Osteoblast (primary cell): ENCODE results near the gene GRM1. TPM values are rescaled to one million over a fixed set of nuclear protein-coding genes. Genes with fewer than 3 reads are reported as not detected.
A peak's percentile ranks its signal among the peaks of the same experiment; 100 is the strongest.

Source experiments
- DNase-seq: peaks from one replicate; pipeline ENCODE4 v3.0.0; 2011; ENCODE audit warnings: low spot score, mixed read lengths; ENCODE audit not compliant: insufficient read length; ENCODE audit errors: missing footprints
- H2AFZ ChIP-seq: 2 replicates; pipeline ENCODE4 v1.6.0; 2011; ENCODE audit warnings: mild to moderate bottlenecking, low read length
- H3K27ac ChIP-seq: 2 replicates; pipeline ENCODE4 v1.5.1; 2011; ENCODE audit warnings: mild to moderate bottlenecking, low read depth, low read length, moderate library complexity
- H3K27me3 ChIP-seq: 2 replicates; pipeline ENCODE4 v1.6.0; 2012; ENCODE audit warnings: mild to moderate bottlenecking, control low read depth, inconsistent platforms, low read length, moderate library complexity; ENCODE audit not compliant: insufficient read depth
- H3K36me3 ChIP-seq: 2 replicates; pipeline ENCODE4 v1.5.1; 2011; ENCODE audit warnings: mild to moderate bottlenecking, low read length, control low read depth, moderate library complexity; ENCODE audit not compliant: insufficient read depth
- H3K4me1 ChIP-seq: 2 replicates; pipeline ENCODE4 v1.5.1; 2011; ENCODE audit warnings: mild to moderate bottlenecking, low read length, control low read depth, moderate library complexity; ENCODE audit not compliant: insufficient read depth
- H3K4me2 ChIP-seq: 2 replicates; pipeline ENCODE4 v1.6.0; 2011; ENCODE audit warnings: mild to moderate bottlenecking, low read length; ENCODE audit not compliant: insufficient read depth
- H3K4me3 ChIP-seq: fragments of 200-600 bp; sonication (generic); 3 replicates; pipeline ENCODE4 v1.5.1; 2012; ENCODE audit warnings: mild to moderate bottlenecking, low read length, inconsistent platforms; ENCODE audit not compliant: insufficient read depth
- H3K79me2 ChIP-seq: 2 replicates; pipeline ENCODE4 v1.6.0; 2012; ENCODE audit warnings: mild to moderate bottlenecking, low read length, control low read depth, inconsistent platforms; ENCODE audit not compliant: insufficient read depth
- H3K9me3 ChIP-seq: 2 replicates; pipeline ENCODE4 v1.5.1; 2011; ENCODE audit warnings: low read depth, low read length, control low read depth
- H4K20me1 ChIP-seq: 2 replicates; pipeline ENCODE4 v1.6.0; 2012; ENCODE audit warnings: mild to moderate bottlenecking, low read length, control low read depth; ENCODE audit not compliant: insufficient read depth
- total RNA-seq: library from RNA; depleted of rRNA; stranded (reverse); fragments of >200 nt; gene quantifications from 2 replicates; pipeline ENCODE4 v1.2.3, GENCODE V29; 2012
- TF ChIP-seq, protein P1 (sequence below): IDR thresholded peaks from 2 replicates; pipeline ENCODE4 v1.5.1; 2011; ENCODE audit warnings: mild to moderate bottlenecking, low read depth, low read length, moderate library complexity; ENCODE audit errors: extremely low read depth

Gene GRM1
- total RNA-seq, 1 donor = under 0.01 TPM

DNA sequence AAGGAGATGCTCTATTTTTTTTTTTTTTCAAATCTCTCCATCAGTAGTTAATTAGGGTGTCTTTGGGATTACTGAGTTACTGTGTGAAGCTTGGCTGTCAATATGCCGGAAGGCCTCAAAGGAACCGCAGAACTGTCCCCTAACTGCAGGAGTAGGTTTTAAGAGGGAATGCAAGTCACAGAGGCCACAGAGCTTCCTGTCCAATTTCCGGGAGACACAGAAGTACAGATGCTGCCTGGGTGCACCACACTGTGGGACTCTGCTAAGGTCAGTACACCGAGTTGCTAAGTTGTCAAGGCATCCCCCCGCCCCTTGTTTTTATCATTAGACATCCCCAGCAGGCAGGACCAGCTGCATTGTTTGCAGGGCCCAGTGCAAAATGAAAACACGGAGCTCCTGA is 394.6 kb downstream of the GRM1 start:
- H2AFZ ChIP-seq = no peak overlapping the region
- no peak overlapping the region for H3K27ac ChIP-seq
- H4K20me1 ChIP-seq = no peaks in the 10 kb centered on the region
- no peak overlapping the region for H3K4me2 ChIP-seq
- H3K4me3 ChIP-seq = no peak overlapping the region
- no peaks in the 10 kb centered on the region for H3K4me1 ChIP-seq
- DNase-seq = no peak
- no peaks in the 10 kb centered on the region for H3K9me3 ChIP-seq
- H3K36me3 ChIP-seq = no peaks in the 10 kb centered on the region
- no peaks in the 10 kb centered on the region for H3K27me3 ChIP-seq
- no peaks in the 10 kb centered on the region for H3K79me2 ChIP-seq
- TF ChIP-seq, protein P1, sequence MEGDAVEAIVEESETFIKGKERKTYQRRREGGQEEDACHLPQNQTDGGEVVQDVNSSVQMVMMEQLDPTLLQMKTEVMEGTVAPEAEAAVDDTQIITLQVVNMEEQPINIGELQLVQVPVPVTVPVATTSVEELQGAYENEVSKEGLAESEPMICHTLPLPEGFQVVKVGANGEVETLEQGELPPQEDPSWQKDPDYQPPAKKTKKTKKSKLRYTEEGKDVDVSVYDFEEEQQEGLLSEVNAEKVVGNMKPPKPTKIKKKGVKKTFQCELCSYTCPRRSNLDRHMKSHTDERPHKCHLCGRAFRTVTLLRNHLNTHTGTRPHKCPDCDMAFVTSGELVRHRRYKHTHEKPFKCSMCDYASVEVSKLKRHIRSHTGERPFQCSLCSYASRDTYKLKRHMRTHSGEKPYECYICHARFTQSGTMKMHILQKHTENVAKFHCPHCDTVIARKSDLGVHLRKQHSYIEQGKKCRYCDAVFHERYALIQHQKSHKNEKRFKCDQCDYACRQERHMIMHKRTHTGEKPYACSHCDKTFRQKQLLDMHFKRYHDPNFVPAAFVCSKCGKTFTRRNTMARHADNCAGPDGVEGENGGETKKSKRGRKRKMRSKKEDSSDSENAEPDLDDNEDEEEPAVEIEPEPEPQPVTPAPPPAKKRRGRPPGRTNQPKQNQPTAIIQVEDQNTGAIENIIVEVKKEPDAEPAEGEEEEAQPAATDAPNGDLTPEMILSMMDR = no peak

DNA sequence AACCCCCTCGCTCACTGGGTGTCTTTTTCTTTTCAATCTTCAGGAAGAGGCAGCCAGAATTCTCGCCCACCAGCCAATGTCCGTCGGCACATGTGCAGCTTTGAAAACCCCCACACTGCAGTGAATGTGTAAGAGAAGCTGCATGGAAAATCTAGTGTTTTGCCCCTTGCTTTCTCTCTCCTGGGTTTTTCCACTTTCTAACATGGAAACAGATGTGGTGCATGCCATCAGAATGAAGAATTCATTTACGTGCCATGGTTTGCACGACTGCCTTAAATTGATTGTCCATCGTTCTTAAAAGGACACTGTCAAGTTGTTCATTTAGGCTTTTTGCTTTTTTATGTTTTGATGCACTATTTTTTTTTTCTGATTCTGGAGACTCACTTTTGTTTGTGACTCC is 397.7 kb downstream of the GRM1 start:
- H3K27me3 ChIP-seq = no peaks in the 10 kb centered on the region
- no peak overlapping the region for H2AFZ ChIP-seq
- no peak overlapping the region for H3K4me3 ChIP-seq
- DNase-seq = no peak
- no peaks in the 10 kb centered on the region for H3K36me3 ChIP-seq
- no peak overlapping the region for H3K27ac ChIP-seq
- no peak overlapping the region for H3K4me2 ChIP-seq
- H3K79me2 ChIP-seq = no peaks in the 10 kb centered on the region
- H4K20me1 ChIP-seq = no peaks in the 10 kb centered on the region
- H3K9me3 ChIP-seq = no peaks in the 10 kb centered on the region
- TF ChIP-seq, protein P1 = no peak
- no peaks in the 10 kb centered on the region for H3K4me1 ChIP-seq

DNA sequence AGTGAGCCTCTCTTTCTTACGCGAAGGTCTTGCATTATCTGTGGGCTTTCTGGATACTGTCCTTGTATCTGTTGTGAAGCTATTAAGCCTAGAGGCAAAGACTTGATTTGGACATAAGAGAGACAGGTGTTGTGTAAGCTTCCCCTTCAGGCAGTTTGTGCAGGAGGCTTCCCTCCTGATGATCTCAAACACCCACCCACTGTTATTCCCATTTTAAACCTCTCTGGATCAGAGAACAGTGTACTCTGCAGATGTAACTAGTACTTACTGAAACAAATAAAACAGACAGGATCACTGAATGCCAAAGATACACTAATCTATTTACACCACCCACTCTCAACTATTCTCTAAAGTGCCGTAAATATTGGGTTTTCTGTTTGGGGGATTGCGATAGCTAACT is 401.0 kb downstream of the GRM1 start:
- no peak for DNase-seq
- no peak overlapping the region for H3K27ac ChIP-seq
- no peak overlapping the region for H3K4me2 ChIP-seq
- H3K4me3 ChIP-seq = no peak overlapping the region
- H3K36me3 ChIP-seq = no peaks in the 10 kb centered on the region
- H3K9me3 ChIP-seq = no peaks in the 10 kb centered on the region
- H3K4me1 ChIP-seq = no peaks in the 10 kb centered on the region
- H2AFZ ChIP-seq = no peak overlapping the region
- no peaks in the 10 kb centered on the region for H4K20me1 ChIP-seq
- H3K27me3 ChIP-seq = no peaks in the 10 kb centered on the region
- no peaks in the 10 kb centered on the region for H3K79me2 ChIP-seq
- TF ChIP-seq, protein P1 = no peak

DNA sequence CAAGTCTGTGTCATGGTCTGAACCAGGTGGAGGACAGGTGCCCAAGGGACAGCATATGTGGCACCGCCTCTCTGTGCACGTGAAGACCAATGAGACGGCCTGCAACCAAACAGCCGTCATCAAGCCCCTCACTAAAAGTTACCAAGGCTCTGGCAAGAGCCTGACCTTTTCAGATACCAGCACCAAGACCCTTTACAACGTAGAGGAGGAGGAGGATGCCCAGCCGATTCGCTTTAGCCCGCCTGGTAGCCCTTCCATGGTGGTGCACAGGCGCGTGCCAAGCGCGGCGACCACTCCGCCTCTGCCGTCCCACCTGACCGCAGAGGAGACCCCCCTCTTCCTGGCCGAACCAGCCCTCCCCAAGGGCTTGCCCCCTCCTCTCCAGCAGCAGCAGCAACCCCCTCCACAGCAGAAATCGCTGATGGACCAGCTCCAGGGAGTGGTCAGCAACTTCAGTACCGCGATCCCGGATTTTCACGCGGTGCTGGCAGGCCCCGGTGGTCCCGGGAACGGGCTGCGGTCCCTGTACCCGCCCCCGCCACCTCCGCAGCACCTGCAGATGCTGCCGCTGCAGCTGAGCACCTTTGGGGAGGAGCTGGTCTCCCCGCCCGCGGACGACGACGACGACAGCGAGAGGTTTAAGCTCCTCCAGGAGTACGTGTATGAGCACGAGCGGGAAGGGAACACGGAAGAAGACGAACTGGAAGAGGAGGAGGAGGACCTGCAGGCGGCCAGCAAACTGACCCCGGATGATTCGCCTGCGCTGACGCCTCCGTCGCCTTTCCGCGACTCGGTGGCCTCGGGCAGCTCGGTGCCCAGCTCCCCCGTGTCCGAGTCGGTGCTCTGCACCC is 405.2 kb downstream of the GRM1 start:
- peak overlapping the region; percentile 78 for H3K4me2 ChIP-seq
- peak; percentile 76 for DNase-seq
- no peaks in the 10 kb centered on the region for H4K20me1 ChIP-seq
- no peak overlapping the region for H3K27ac ChIP-seq
- no peaks in the 10 kb centered on the region for H3K4me1 ChIP-seq
- H3K27me3 ChIP-seq = no peaks in the 10 kb centered on the region
- H3K36me3 ChIP-seq = no peaks in the 10 kb centered on the region
- peak overlapping the region; percentile 88 for H2AFZ ChIP-seq
- H3K9me3 ChIP-seq = no peaks in the 10 kb centered on the region
- no peaks in the 10 kb centered on the region for H3K79me2 ChIP-seq
- TF ChIP-seq, protein P1 = no peak
- peak overlapping the region; percentile 53 for H3K4me3 ChIP-seq
